Measurements from ENCODE around the gene ATXN2.
"Not testable (repeated sequence)": the region's sequence is repeated elsewhere in the genome, so short reads cannot be mapped to it uniquely, and the experiment has no call there.

ATXN2 gene

DNA sequence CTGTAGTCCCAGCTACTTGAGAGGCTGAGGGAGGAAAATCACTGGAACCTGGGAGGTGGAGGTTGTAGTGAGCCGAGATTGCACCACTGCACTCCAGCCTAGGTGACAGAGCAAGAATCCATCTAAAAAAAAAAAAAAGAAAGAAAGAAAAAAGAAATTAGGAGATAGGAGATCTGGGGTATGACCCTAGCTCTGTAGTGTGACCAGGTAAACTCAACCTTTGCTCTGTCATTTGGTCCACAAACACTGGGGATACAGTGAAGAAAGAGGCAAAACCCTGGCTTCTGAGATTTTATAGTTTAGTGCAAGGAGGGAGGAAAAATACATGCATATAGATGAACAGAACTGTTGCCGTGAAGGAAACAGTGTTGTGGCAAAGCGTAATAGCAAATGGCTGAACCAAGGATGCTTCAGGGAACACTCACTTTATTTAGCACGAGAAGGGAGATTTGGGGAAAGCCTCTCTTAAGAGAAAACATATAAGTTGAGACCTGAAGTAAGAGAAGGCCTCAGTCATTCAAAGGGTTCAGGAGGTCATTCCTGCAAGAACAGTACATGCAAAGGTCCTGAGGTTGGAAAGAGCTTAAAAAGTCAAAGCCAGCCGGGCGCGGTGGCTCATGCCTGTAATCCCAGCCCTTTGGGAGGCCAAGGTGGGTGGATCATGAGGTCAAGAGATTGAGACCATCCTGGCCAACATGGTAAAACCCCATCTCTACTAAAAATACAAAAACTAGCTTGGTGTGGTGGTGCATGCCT is 29.6 kb upstream of the ATXN2 start:
- no peak overlapping the region for H3K4me3 ChIP-seq (ENCODE audit: low read depth, low read length)
- H3K36me3 ChIP-seq (ENCODE audit: control insufficient read depth, insufficient read depth, low read length): no peaks in the 10 kb centered on the region
- H3K4me2 ChIP-seq (ENCODE audit: low read length): no peak overlapping the region
- no peaks in the 10 kb centered on the region for H3K4me1 ChIP-seq
- no peaks in the 10 kb centered on the region for H3K9me3 ChIP-seq (ENCODE audit: control insufficient read depth, low read length)
- no peak overlapping the region for H3K9ac ChIP-seq
- H3K27ac ChIP-seq: no peak overlapping the region
- TF ChIP-seq, protein P1, sequence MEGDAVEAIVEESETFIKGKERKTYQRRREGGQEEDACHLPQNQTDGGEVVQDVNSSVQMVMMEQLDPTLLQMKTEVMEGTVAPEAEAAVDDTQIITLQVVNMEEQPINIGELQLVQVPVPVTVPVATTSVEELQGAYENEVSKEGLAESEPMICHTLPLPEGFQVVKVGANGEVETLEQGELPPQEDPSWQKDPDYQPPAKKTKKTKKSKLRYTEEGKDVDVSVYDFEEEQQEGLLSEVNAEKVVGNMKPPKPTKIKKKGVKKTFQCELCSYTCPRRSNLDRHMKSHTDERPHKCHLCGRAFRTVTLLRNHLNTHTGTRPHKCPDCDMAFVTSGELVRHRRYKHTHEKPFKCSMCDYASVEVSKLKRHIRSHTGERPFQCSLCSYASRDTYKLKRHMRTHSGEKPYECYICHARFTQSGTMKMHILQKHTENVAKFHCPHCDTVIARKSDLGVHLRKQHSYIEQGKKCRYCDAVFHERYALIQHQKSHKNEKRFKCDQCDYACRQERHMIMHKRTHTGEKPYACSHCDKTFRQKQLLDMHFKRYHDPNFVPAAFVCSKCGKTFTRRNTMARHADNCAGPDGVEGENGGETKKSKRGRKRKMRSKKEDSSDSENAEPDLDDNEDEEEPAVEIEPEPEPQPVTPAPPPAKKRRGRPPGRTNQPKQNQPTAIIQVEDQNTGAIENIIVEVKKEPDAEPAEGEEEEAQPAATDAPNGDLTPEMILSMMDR (IDR thresholded peaks at IDR 0.05): no peak
- no peaks in the 10 kb centered on the region for H3K79me2 ChIP-seq
- no peak overlapping the region for H2AFZ ChIP-seq
- H3K27me3 ChIP-seq (ENCODE audit: control insufficient read depth, insufficient read depth, low read length): no peaks in the 10 kb centered on the region

DNA sequence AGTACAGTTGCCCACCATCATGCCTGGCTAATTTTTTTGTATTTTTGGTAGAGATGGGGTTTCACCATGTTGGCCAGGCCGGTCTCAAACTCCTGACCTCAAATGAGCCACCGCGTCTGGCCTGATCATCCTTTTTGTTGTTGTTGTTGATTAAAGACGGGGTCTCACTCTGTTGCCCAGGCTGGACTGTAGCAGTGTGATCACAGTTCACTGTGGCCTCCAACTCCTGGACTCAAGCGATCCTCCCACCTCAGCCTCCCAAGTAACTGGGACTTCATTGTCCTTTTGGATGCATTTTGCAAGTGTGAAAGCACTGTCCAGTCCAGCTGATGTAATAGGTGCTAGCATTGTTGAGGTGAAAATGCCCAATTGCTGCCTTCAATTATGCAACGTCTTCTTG is 27.1 kb upstream of the ATXN2 start:
- Histone ChIP-seq H3K27me3 (ENCODE audit: control insufficient read depth, insufficient read depth, low read length) (no peaks in the 10 kb centered on the region), H3K27ac (no peak overlapping the region), H3K9ac (no peak overlapping the region), H3K4me1 (no peaks in the 10 kb centered on the region), H3K4me2 (ENCODE audit: low read length) (no peak overlapping the region), H3K79me2 (no peaks in the 10 kb centered on the region), H3K4me3 (ENCODE audit: low read depth, low read length) (no peak overlapping the region), H3K9me3 (ENCODE audit: control insufficient read depth, low read length) (no peaks in the 10 kb centered on the region), H3K36me3 (ENCODE audit: control insufficient read depth, insufficient read depth, low read length) (no peaks in the 10 kb centered on the region), H2AFZ (no peak overlapping the region)
- TF ChIP-seq, protein P1 (IDR thresholded peaks at IDR 0.05): no peak

DNA sequence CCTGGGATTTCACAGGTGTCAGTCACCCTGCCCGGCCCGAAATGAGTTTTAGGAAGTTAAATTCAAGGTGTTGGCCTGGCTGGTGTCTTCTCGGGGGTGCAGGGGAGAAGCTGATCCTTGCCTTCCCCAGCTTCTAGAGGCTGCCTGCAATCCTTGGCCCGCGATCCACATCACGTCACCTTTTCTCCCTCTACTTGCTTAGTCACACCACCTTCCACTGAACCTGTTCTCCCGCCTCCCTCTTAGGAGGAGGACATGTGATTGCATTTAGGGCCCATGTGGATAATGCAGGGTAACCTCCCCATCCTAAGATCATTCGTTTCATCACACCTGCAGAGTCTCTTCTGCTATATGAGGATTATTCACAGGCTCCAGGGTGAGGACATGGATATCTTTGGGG is 25.4 kb upstream of the ATXN2 start:
- H3K36me3 ChIP-seq (ENCODE audit: control insufficient read depth, insufficient read depth, low read length): no peaks in the 10 kb centered on the region
- TF ChIP-seq, protein P1 (IDR thresholded peaks at IDR 0.05): no peak
- no peaks in the 10 kb centered on the region for H3K79me2 ChIP-seq
- H3K4me3 ChIP-seq (ENCODE audit: low read depth, low read length): no peak overlapping the region
- no peak overlapping the region for H3K4me2 ChIP-seq (ENCODE audit: low read length)
- no peak overlapping the region for H3K27ac ChIP-seq
- H2AFZ ChIP-seq: no peak overlapping the region
- H3K9ac ChIP-seq: no peak overlapping the region
- H3K4me1 ChIP-seq: no peaks in the 10 kb centered on the region
- no peaks in the 10 kb centered on the region for H3K9me3 ChIP-seq (ENCODE audit: control insufficient read depth, low read length)
- H3K27me3 ChIP-seq (ENCODE audit: control insufficient read depth, insufficient read depth, low read length): no peaks in the 10 kb centered on the region

DNA sequence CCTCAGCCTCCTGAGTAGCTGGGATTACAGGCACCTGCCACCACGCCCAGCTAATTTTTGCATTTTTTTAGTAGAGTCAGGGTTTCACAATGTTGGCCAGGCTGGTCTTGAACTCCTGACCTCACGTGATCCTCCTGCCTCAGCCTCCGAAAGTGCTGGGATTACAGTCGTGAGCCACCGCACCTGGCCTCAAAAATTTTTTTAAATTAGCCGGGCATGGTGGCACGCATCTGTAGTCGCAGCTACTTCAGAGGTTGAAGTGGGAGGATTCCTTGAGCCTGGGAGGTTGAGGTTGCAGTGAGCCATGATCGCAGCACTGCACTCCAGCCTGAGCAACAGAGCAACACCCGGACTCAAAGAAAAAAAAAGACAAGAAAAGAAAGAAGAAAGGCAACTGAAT is 18.7 kb upstream of the ATXN2 start:
- not testable (repeated sequence) for H3K9me3 ChIP-seq (ENCODE audit: control insufficient read depth, low read length); H3K9ac ChIP-seq; H3K79me2 ChIP-seq; H3K36me3 ChIP-seq (ENCODE audit: control insufficient read depth, insufficient read depth, low read length); H3K4me3 ChIP-seq (ENCODE audit: low read depth, low read length); H3K27ac ChIP-seq; H2AFZ ChIP-seq; H3K27me3 ChIP-seq (ENCODE audit: control insufficient read depth, insufficient read depth, low read length); H3K4me2 ChIP-seq (ENCODE audit: low read length); H3K4me1 ChIP-seq

DNA sequence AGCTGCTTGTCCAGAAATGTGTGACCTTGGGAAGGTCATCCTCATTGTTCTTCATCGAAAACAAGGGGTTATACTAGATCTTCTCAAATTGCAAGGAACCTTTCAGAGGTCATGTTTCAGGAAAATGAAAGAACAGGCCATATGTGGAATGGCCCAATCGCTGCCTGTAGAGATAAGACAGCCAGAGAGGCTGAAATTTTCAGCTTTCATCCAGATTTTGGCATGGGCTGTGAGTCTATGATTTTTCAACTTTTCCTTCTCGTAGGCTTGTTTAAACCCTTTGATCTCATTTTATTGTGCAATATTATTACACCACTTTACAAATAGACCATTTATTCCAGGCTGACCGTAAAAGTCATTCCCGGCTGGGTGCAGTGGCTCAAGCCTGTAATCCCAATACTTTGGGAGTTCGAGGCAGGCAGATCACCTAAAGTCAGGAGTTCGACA is 17.1 kb upstream of the ATXN2 start:
- no peaks in the 10 kb centered on the region for H3K4me1 ChIP-seq
- no peaks in the 10 kb centered on the region for H3K79me2 ChIP-seq
- TF ChIP-seq, protein P1 (IDR thresholded peaks at IDR 0.05): no peak

More for the DNA sequence above, 17.1 kb upstream of the ATXN2 start:
- Histone ChIP-seq H3K27me3 (ENCODE audit: control insufficient read depth, insufficient read depth, low read length) (no peaks in the 10 kb centered on the region), H3K4me2 (ENCODE audit: low read length) (no peak overlapping the region), H3K36me3 (ENCODE audit: control insufficient read depth, insufficient read depth, low read length) (no peaks in the 10 kb centered on the region), H2AFZ (no peak overlapping the region), H3K4me3 (ENCODE audit: low read depth, low read length) (no peak overlapping the region), H3K27ac (no peak overlapping the region), H3K9ac (no peak overlapping the region), H3K9me3 (ENCODE audit: control insufficient read depth, low read length) (no peaks in the 10 kb centered on the region)
